OCI-LY3 (cell line): ENCODE data around the gene ERP29.

Source experiments
- CTCF ChIP-seq: fragments of 200-600, 300-600 bp; sonication (generic); IDR thresholded peaks from 2 replicates; pipeline ENCODE4 v1.5.1; 2014; ENCODE audit warnings: antibody characterized with exemption, low read length, low read depth
- EZH2phosphoT487 ChIP-seq: fragments of 200-600 bp; shearing (Covaris generic); IDR thresholded peaks from 2 replicates; pipeline ENCODE4 v1.6.1; 2018; ENCODE audit warnings: antibody characterized with exemption, mixed run types, low read depth

- TF ChIP-seq CTCF (no peak), EZH2phosphoT487 (no peak)
Measured at GRCh38 chr12:111971800-111972199, 41.4 kb upstream of the ERP29 start.
